Measurements from ENCODE around the gene PATZ1. TPM values are rescaled to one million over a fixed set of nuclear protein-coding genes. Genes with fewer than 3 reads are reported as not detected.

Gene PATZ1
- total and polyA plus RNA-seq, 2 of the 8 experiments (the other 6 are each of a cell fraction or from before 2014, with no cell fraction given) = 62.1 to 70.9 TPM

- no peak for TF ChIP-seq ATF3 (IDR thresholded peaks at IDR 0.05; ENCODE audit: insufficient read depth, low read depth, low read length)
- TF ChIP-seq NANOG (IDR thresholded peaks at IDR 0.05; ENCODE audit: insufficient read depth, low read depth, low read length, poor library complexity, severe bottlenecking) = no peak
- no peak for TF ChIP-seq SRF (IDR thresholded peaks at IDR 0.05; ENCODE audit: low read depth, low read length)
- no peak for TF ChIP-seq HDAC2 (IDR thresholded peaks at IDR 0.05; ENCODE audit: borderline replicate concordance in 1 of 2, low read depth in 2 of 2, low read length in 2 of 2)
- TF ChIP-seq SUZ12 (IDR thresholded peaks at IDR 0.05; ENCODE audit: low read length) = no peak
- TF ChIP-seq POU5F1 (IDR thresholded peaks at IDR 0.05; ENCODE audit: low read depth, low read length) = no peak
- TF ChIP-seq E2F6 (IDR thresholded peaks at IDR 0.05) = no peak
- no peak for TF ChIP-seq RBBP5 (IDR thresholded peaks at IDR 0.05; ENCODE audit: borderline replicate concordance, low read depth, low read length)
- TF ChIP-seq TEAD4 (IDR thresholded peaks at IDR 0.05; ENCODE audit: low read depth, low read length) = no peak
- no peak for TF ChIP-seq YY1 (IDR thresholded peaks at IDR 0.05; ENCODE audit: low read depth, low read length)
- TF ChIP-seq RXRA (IDR thresholded peaks at IDR 0.05; ENCODE audit: insufficient read depth, low read depth, low read length) = no peak
Observed at GRCh38 chr22:31327806-31328543, 18.2 kb downstream of the PATZ1 start (continued).
